GM04503 (cell line): ENCODE data around the gene CASKIN1.
"Not testable (repeated sequence)": the region's sequence is repeated elsewhere in the genome, so short reads cannot be mapped to it uniquely, and the experiment has no call there.

Source experiments
- DNase-seq: peaks from one replicate; pipeline ENCODE4 v3.0.0-alpha.2; 2012; ENCODE audit warnings: low read depth

CASKIN1 gene

GRCh38 chr16:2196162-2196980 lies at the start of gene CASKIN1:
Gene CASKIN1 (minus strand): TSS chr16:2196605. CDS start chr16:2196432, 173 bp downstream.
- no peak for DNase-seq

- DNase-seq, result no peak
These were observed 48.8 kb upstream of the CASKIN1 start for GRCh38 chr16:2244926-2245795.

GRCh38 chr16:2244301-2244700 lies 47.9 kb upstream of the CASKIN1 start:
- no peak for DNase-seq

- DNase-seq, result no peak
These were observed 47.4 kb upstream of the CASKIN1 start for GRCh38 chr16:2243781-2244180.

- DNase-seq, result no peak
These were observed 46.7 kb upstream of the CASKIN1 start for GRCh38 chr16:2243031-2243528.

- no peak for DNase-seq
These were observed 46.2 kb upstream of the CASKIN1 start for GRCh38 chr16:2242598-2242997.

- DNase-seq, result not testable (repeated sequence)
These were observed 43.9 kb upstream of the CASKIN1 start for GRCh38 chr16:2240331-2240730.

GRCh38 chr16:2238838-2239675 lies 42.7 kb upstream of the CASKIN1 start:
- DNase-seq, result no peak

GRCh38 chr16:2238150-2238837 lies 41.9 kb upstream of the CASKIN1 start:
- DNase-seq, result no peak

- no peak for DNase-seq
These were observed 41.2 kb upstream of the CASKIN1 start for GRCh38 chr16:2237493-2238149.

- DNase-seq, result no peak
These were observed 40.7 kb upstream of the CASKIN1 start for GRCh38 chr16:2237102-2237482.

GRCh38 chr16:2236337-2237101 lies 40.1 kb upstream of the CASKIN1 start, which contains the start of gene DNASE1L2:
Gene DNASE1L2 (plus strand): TSS chr16:2236444. CDS start chr16:2236817, 373 bp downstream.
- no peak for DNase-seq

- no peak for DNase-seq
These were observed 39.4 kb upstream of the CASKIN1 start for GRCh38 chr16:2235695-2236336.

GRCh38 chr16:2235234-2235651 lies 38.8 kb upstream of the CASKIN1 start:
- no peak for DNase-seq

GRCh38 chr16:2234813-2235170 lies 38.4 kb upstream of the CASKIN1 start:
- no peak for DNase-seq

GRCh38 chr16:2233872-2234812 lies 37.7 kb upstream of the CASKIN1 start:
- DNase-seq, result no peak

- no peak for DNase-seq
These were observed 36.8 kb upstream of the CASKIN1 start for GRCh38 chr16:2233046-2233775.
